ENCODE results near the gene PLEKHM3.

PLEKHM3 gene

DNA sequence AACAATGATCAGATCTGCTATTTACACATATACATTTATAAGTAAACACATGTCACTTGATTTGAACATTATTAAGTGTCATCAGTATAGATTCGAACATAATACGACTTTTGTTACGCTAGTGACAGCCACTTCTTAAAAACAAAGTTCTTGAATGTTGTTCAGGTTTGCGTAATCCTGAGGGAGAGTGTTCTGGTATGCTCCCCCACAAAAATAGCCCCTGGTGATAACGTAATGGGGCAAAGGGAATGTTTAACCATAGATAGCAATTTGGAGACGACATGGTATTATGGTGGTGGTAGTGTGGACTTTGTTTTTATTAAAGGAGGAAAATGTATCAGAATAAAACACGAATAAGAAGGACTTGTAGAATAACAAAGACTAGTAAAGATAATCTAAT, 90.6 kb downstream of the PLEKHM3 start:
- in situ Hi-C loops (cut with HindIII; ENCODE audit: low pct_unique_long_range_greater_than_20kb, low sequenced_read_pairs), result no loop called here
- no peak for TF ChIP-seq JUND (IDR thresholded peaks at IDR 0.05; ENCODE audit: low read depth)
- DNase-seq (ENCODE audit: low read depth in 1 of 2, low spot score in 1 of 2), result no peak

DNA sequence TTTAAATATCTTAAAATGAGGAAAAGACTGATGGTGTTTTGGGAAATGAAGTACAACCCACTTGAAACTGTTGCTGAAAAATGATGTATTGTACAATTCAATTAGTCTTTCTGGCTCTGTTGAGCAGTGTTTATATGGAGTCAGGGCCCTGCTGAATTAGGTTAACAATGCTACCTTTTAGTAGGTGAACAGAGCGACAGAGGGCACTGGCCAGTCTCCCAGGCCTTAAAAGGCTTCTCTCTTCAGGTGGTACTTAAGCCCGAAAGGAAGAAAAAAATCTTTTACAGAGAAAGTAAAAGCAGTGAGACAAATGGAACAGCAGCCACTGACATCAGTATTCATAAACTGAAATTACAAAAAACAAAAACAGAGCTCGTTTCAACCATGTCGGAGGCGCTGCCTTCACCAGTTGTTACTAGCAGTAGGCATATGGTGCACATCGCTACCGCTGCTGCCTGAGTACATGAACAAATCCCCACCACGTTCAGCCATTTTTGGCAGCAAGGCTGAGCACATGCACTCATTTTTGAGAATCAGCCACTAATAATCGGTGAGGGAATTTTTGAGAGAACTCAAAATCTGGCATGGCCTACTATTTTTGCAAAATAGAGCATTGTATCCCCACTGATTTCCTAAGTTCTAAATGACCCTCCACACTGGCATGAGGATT, 91.8 kb downstream of the PLEKHM3 start:
- in situ Hi-C loops (cut with HindIII; ENCODE audit: low pct_unique_long_range_greater_than_20kb, low sequenced_read_pairs), result no loop called here
- TF ChIP-seq JUND (IDR thresholded peaks at IDR 0.05; ENCODE audit: low read depth), result no peak
- no peak for DNase-seq (ENCODE audit: low read depth in 1 of 2, low spot score in 1 of 2)

DNA sequence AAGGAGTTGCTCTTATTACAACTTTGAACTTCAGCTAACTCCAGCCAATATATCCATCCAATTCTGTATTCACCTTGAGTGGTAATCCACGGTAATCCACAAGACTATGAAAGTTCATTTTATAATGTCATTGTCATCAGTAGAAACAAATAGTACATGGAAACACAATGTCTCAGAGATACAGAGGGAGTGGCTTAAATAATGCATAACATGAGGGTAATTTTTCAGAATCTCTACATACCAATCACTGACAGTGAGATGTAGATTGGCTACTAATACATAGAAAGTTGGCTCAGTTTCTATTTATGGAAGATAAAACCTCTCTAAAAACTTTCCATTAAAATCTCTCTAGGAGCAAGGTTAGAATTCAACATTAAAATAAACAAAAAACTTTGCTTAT, 93.2 kb downstream of the PLEKHM3 start:
- TF ChIP-seq JUND (IDR thresholded peaks at IDR 0.05; ENCODE audit: low read depth), result no peak
- no peak for DNase-seq (ENCODE audit: low read depth in 1 of 2, low spot score in 1 of 2)
- in situ Hi-C loops (cut with HindIII; ENCODE audit: low pct_unique_long_range_greater_than_20kb, low sequenced_read_pairs), result no loop called here

DNA sequence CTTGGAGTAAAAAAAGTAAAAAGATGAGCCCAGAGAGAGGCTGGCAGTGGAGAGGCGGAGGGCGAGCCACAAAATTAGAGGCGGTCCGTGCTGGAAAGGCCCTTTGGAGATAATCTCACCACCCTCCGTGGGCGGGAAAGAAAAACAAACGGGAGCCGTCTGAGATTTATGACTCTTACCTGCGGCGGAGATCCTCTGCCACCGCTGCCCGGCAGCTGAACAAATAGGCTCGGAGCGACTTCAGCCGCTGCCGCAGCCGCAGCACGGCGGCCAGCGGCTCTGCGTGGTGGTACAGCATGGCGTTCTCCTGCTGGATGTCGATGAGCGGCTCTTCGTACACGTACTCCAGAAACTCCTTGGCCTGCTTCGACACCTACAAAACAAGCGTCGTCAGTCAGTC, 94.6 kb downstream of the PLEKHM3 start:
- in situ Hi-C loops (cut with HindIII; ENCODE audit: low pct_unique_long_range_greater_than_20kb, low sequenced_read_pairs), result no loop called here
- DNase-seq (ENCODE audit: low read depth in 1 of 2, low spot score in 1 of 2), result no peak
- TF ChIP-seq JUND (IDR thresholded peaks at IDR 0.05; ENCODE audit: low read depth), result no peak

DNA sequence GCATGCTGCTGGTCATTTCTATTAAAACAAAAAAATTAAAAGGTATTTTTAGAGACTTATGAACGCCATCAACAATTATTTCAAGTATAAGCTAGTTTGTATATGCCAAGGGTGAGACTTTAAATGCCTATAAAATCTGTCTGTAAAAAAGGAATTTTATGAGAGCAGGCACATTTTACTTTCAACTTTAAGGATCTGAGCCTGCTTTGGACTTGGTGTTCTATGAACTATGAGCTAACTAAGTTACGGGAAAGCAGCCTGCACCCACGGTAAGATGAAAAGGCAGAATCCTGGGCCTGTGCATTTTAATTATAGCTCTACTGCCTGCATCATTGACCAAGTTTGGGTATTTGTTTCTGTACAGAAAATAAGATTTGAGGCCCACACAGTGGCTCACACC, 95.4 kb downstream of the PLEKHM3 start:
- in situ Hi-C loops (cut with HindIII; ENCODE audit: low pct_unique_long_range_greater_than_20kb, low sequenced_read_pairs), result no loop called here
- no peak for TF ChIP-seq JUND (IDR thresholded peaks at IDR 0.05; ENCODE audit: low read depth)

DNA sequence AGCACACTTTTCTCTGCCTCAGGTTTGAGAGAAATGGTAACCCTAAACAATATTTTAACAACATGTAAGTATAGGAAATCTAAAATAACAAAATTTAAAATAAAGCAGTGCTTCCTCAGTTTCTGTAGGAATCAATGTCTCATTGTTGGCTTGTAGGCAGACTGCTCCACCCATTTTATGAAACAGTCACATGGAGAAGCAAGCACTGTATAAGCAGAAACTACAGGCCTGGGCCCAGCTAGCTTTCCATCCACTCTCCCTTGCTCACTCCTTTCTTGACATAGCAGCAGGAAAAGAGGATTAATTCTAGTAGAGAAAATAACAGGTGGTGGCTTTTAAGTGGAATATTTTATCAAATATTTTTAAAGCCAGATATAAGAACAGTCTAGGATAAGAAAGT, 97.2 kb downstream of the PLEKHM3 start:
- DNase-seq (ENCODE audit: low read depth in 1 of 2, low spot score in 1 of 2), result no peak
- in situ Hi-C loops (cut with HindIII; ENCODE audit: low pct_unique_long_range_greater_than_20kb, low sequenced_read_pairs), result no loop called here
- no peak for TF ChIP-seq JUND (IDR thresholded peaks at IDR 0.05; ENCODE audit: low read depth)

More for the DNA sequence above, 95.4 kb downstream of the PLEKHM3 start:
- no peak for DNase-seq (ENCODE audit: low read depth in 1 of 2, low spot score in 1 of 2)

DNA sequence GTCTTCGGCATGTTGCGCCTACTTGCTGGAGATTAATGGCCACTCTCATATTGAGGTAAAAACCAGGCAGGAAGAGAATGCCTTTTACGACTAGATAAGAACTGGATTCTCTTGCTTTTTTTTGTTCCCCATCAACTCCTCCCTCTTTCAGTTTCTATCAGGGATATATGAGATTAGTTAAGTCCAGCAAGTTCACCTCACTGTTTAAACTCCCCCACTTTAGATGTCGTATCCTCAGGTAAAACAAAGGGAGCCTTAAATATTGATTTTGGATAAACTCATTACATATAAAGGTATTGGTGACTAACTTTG, 98.4 kb downstream of the PLEKHM3 start:
- in situ Hi-C loops (cut with HindIII; ENCODE audit: low pct_unique_long_range_greater_than_20kb, low sequenced_read_pairs), result no loop called here
- no peak for TF ChIP-seq JUND (IDR thresholded peaks at IDR 0.05; ENCODE audit: low read depth)
- no peak for DNase-seq (ENCODE audit: low read depth in 1 of 2, low spot score in 1 of 2)

DNA sequence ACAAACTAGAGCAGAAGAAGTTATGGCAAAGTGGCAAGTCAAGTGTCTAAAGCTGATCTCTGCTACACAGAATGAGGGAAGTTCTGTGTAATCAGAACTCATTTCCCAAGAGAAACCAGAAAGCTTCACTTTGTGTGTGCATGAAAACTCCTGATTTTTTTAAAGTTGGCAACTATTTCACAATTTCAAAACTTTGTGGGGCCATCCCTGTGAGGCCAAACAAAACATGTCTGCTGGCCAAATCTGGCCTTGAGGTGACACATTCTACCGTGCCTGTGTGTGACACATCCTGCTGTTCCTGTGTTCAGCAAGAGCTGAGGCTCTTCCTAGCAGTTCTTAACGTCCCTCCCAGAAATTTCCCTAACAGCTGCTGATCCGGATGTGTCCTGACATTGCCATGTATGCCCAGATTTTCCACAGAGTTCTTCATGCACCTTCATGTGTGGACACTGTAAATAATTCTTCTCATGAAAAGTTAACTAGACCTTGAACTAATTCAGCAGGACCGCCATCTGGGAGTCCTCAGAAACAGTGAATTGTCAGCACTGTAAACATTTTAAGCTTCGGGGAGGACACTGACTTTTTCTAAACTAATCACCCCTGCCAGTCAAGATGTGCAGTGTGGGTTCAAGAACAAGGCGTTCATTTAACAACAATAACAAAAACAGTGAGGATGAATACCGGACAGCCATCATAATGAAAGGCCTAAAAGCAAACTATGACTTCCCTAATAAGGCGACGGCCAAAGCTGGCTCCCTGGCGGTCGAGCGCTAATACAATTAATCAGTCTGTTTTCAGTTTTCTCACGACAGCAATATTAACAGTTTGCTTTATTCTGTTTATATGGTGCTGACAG, 99.0 kb downstream of the PLEKHM3 start:
- TF ChIP-seq JUND (IDR thresholded peaks at IDR 0.05; ENCODE audit: low read depth), result no peak
- in situ Hi-C loops (cut with HindIII; ENCODE audit: low pct_unique_long_range_greater_than_20kb, low sequenced_read_pairs), result no loop called here
- no peak for DNase-seq (ENCODE audit: low read depth in 1 of 2, low spot score in 1 of 2)

DNA sequence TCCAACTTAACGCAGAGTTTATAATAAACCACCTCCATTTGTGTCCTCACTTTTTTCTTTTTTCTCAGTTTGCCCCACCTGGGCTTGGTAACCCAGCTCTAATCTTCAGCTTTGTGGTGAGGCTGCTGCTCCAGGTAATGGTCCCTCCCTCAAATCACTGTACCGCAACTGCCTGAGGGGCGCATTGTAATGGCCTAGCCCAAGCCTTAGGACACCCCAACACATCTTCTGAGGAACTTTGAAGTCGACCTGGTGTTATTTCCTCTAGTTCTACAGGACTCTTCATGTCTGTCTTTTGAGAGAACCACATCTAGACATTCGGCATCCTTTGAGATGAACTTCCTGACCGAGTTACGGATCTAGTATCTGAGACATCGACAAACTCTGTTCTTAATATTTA, 99.7 kb downstream of the PLEKHM3 start:
- TF ChIP-seq JUND (IDR thresholded peaks at IDR 0.05; ENCODE audit: low read depth), result no peak
- in situ Hi-C loops (cut with HindIII; ENCODE audit: low pct_unique_long_range_greater_than_20kb, low sequenced_read_pairs), result no loop called here
- DNase-seq (ENCODE audit: low read depth in 1 of 2, low spot score in 1 of 2), result no peak

DNA sequence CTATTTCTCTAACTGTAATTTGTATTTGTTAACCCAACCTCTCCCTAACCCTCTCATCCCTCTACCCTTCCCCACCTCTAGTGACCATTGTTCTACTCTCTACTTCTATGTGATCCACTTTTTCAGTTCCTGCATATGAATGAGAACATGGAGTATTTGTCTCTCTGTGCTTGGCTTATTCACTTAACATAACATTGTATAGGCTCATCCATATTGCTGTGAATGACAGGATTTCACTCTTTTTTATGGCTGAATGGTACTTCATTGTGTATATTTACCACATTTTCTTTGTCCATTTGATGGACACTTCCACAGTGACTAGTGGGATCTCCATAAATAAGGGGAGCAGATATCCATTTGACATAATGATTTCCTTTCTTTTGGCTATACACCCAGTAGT, 103.7 kb downstream of the PLEKHM3 start:
- DNase-seq (ENCODE audit: low read depth in 1 of 2, low spot score in 1 of 2), result no peak
- no peak for TF ChIP-seq JUND (IDR thresholded peaks at IDR 0.05; ENCODE audit: low read depth)
- in situ Hi-C loops (cut with HindIII; ENCODE audit: low pct_unique_long_range_greater_than_20kb, low sequenced_read_pairs), result no loop called here

DNA sequence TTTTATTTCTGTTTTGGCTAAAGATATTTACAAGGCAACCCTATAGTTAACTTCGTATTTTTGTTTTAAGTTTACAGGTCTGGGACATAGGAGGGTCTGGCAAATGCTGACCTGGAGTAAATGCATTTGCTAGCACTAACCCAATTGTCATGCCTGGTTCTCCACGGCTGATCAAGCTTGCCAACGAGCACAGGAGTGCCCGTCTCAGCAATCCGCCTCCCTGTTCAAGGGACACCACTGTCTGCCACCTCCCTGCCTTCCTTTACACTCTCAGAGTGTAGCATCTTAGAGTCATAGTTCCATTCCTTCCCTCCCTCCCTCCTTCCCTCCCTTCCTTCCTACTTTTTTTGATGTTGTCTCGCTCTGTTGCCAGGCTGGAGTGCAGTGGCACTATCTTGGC, 104.6 kb downstream of the PLEKHM3 start:
- no peak for DNase-seq (ENCODE audit: low read depth in 1 of 2, low spot score in 1 of 2)
- TF ChIP-seq JUND (IDR thresholded peaks at IDR 0.05; ENCODE audit: low read depth), result no peak
- in situ Hi-C loops (cut with HindIII; ENCODE audit: low pct_unique_long_range_greater_than_20kb, low sequenced_read_pairs), result no loop called here

DNA sequence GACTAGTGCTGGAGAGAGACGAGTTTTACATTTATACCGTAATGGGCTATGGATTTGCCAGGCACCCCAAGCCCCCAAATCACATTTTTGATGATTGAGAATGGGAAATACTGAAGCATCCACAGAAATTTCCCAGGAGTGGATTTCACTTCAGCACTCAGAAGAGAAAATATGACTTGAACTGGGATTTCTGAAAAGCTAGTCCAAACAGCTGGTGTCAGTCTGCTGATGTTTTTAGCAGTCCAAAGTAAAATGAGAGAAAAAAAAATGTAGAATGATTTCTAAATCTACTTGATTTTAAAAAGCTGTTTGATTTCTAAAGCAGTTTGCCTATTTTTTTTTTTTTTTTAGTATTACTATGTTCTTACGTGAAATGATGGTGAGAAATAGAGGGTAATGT, 105.0 kb downstream of the PLEKHM3 start:
- TF ChIP-seq JUND (IDR thresholded peaks at IDR 0.05; ENCODE audit: low read depth), result no peak
- in situ Hi-C loops (cut with HindIII; ENCODE audit: low pct_unique_long_range_greater_than_20kb, low sequenced_read_pairs), result no loop called here
- no peak for DNase-seq (ENCODE audit: low read depth in 1 of 2, low spot score in 1 of 2)

DNA sequence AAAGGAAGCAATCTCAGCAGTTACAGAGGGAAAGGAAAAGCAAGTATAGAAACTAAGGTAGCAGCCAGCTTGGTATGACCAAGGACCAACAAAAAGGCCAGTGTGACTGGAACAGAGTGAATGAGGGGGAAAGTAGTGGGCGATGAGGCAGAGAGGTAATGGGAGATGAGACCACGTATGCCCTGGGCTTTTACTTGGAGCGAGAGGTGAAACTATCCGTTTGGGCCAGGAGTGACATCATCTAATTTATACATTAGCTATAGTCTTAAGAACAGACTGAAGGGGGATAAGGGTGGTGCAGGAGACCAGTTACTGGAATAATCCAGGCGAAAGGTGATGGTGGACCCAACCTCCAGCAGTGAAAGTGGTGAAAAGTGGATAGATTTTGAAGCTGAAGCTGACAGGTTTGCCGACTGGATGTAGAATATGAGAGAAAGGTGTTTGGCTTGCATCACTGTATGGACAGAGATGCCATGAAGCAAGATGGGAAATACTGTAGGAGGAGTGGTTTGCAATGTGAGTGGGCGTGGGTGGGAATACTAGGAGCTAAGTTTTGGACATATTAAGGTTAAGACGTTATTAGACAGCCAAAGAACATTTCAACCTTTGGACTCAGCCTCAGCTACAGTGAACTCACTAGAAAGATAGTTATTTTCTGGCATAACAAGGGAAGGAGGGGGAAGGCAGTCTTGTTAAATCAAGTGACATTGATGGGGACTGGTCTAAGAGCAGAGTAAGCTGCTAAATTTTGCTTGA, 106.0 kb downstream of the PLEKHM3 start:
- no peak for DNase-seq (ENCODE audit: low read depth in 1 of 2, low spot score in 1 of 2)
- no peak for TF ChIP-seq JUND (IDR thresholded peaks at IDR 0.05; ENCODE audit: low read depth)
- in situ Hi-C loops (cut with HindIII; ENCODE audit: low pct_unique_long_range_greater_than_20kb, low sequenced_read_pairs), result no loop called here
